ENCODE results near the gene AFDN. TPM values are rescaled to one million over a fixed set of nuclear protein-coding genes. Genes with fewer than 3 reads are reported as not detected.

The AFDN gene
- total RNA-seq, 1 donor from 2014 or later: 98.2 TPM

DNA sequence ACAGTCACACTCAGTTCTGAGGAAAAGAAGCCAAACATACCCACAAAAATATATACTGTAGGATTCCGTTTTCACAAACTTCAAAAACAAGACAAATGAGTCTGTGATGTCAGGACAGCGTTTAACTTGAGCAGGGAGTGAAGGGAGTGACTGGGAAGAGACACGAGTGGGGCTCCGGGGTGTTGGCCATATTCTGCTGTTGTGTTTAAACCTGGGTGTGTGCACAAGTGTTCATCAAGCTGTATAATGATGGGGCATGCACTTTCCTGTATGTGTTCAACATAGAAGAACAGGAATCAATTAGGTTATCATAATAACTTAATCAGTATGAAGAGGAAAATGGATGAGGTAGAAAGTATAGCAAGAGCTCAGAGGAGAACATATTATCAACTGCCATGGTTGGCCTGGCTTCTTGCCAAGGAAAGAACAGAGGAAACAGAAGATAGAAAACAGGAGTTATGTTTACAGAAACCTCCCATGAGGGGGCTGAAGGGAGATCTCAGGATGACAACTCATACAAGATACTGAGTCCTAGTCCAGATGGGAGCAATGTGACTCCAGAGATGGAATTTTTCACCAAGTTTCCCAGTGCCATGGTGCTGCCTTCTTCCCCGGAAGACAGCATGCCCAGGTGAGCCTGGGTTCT lies 15.1 kb upstream of the AFDN start:
- peak in 1 of 2 donors; percentile 47 for DNase-seq (ENCODE audit: low read depth in 2 of 2)

DNA sequence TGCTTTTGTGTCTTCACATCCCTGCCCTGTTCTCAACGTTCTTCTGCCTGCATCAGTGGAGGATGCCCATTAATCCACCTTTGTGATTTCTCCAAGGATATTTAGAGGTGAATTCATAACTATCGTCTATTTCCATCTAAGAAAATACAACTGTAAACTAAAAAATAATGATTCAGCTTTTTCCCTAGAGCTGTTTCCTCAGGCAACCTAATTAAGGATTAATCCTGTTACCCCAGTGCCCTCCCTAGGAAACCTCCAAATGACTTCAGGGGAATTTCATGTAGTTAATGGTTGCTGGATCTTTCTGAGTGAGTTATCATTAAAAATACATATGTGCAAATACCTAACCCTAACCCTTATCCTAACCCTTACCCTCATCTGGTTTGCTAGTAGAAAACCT lies 14.6 kb upstream of the AFDN start:
- DNase-seq (ENCODE audit: low read depth in 2 of 2): no peak

GRCh38 chr6:167815296-167815980 lies 11.3 kb upstream of the AFDN start:
- DNase-seq (ENCODE audit: low read depth in 2 of 2): peak in 1 of 2 donors; percentile 45

DNA sequence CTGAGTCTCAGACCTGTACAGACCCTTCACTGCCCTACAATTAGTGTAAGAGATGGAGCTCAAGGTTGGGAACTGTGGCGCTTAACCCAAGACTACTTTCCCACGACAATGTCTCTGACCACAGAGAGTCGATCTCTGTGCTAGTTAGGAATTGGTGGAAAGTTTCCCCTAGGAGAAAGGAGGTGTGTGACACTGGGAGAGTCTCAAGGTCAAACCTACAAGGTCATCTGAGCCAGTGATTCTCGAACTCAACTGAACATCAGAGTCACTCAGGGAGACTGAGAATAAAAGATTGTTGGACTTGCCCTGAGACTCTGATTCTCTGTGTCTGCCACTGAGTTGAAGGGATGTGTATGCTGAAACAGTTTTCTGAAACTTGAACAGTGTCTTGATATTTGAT lies 9.7 kb upstream of the AFDN start:
- DNase-seq (ENCODE audit: low read depth in 2 of 2): no peak

- no peak for DNase-seq (ENCODE audit: low read depth in 2 of 2)
These were observed 9.0 kb upstream of the AFDN start for GRCh38 chr6:167817729-167818128.

DNA sequence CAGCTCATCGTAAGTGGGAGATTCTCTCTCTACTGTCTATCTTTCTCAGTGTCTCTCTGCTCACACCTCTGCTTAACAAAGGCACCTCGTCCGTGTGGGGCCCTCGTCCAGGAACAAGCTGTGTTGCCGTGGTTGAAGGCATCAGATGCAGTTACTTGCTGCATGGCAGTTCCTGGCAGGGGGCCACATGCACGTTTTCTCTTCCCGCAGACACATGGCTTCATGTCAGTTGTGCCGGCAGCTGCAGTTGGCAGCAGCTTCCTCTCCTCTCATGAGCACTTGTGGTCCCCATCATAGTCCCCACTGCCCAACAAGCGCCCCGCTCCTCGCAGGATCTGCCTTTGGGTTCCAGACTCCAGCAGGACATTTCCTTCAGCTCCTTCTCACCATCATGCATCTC lies 7.1 kb upstream of the AFDN start:
- no peak for DNase-seq (ENCODE audit: low read depth in 2 of 2)

DNA sequence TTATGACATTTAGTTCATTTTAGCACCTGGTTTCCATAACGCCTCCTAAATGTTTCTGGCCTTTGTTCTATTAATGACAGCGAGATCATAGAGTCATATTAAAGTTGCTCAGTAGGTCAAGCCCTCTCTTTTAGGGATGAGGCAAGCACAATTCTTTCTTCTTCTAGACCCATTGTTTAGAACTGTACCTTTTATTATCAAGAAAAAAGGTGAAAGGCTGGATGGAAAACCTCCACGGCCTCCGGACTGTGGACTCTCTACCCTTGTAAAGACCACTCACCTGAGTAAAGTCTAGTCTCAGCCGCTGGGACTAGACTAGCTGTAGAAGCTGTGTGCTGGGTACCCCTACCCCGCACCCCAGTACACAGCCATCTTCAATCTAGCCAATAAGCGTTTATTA lies 6.0 kb upstream of the AFDN start:
- DNase-seq (ENCODE audit: low read depth in 2 of 2): no peak

GRCh38 chr6:167824591-167825331 lies 1.9 kb upstream of the AFDN start:
- DNase-seq (ENCODE audit: low read depth in 2 of 2): no peak

DNA sequence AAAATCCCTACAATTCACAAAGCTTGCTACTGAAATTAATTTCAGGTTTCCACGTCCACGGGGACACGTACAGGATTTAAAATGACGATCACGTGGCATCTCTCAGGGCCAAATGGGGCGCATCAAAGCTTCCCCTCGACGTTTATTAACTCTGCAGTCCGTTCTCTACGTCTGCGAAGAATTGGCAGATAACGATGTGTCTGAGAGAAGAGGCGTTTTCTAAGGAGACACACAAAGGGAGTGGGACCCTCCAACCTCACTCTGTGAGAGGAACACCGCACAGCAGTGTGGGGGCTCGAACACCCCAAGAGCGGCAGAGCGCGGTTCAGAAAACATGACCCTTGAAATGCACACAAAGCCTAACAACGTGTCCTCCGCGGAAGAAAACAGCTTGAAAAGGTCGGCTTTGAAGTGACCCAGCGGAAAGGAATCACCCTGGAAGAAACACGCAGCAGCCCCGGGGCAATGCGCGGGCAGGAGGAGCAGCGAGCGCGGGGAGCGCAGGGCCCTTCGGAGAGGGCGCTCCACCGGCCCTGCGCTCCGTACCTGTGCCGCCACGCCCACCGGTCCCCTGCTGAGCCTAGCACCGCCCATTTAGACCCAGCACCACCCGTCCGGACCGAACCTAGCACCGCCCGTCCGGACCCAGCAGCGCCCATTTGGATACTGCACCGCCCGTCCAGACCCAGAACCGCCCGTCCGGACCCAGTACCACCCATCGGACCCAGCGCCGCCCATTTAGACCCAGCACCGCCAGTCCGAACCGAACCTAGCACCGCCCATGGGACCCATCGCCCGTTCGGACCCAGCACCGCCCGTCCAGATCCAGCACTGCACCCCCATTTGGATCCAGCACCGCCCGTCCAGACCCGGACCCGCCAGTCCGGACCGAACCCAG lies 1.1 kb upstream of the AFDN start:
- peak in 1 of 2 donors; percentile 45 for DNase-seq (ENCODE audit: low read depth in 2 of 2)

DNA sequence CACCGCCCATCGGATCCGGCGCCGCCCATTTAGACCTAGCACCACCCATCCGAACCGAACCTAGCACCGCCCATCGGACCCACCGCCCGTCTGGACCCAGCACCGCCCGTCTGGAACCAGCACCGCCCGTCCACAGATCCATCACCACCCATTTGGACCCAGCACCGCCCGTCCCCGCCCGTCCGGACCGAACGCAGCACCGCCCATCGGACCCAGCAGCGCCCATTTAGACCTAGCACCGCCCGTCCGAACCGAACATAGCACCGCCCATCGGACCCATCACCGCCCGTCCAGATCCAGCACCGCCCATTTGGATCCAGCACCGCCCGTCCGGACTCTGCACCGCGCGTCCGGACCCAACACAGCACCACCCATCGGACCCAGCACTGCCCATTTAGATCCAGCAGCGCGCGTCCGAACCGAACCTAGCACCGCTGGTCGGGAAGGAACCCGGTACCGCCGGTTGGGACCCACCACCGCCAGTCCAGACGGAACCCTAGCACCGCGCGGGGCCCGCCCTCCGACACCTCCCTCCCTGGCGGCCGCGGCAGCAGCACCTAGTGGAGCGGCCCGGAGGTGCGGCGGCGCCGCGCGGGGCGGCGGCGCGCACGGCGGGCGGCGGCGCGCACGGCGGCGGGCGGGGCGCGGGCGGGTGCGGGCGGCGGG lies 348 bp upstream of the AFDN start:
- peak in 1 of 2 donors; percentile 64 for DNase-seq (ENCODE audit: low read depth in 2 of 2)

DNA sequence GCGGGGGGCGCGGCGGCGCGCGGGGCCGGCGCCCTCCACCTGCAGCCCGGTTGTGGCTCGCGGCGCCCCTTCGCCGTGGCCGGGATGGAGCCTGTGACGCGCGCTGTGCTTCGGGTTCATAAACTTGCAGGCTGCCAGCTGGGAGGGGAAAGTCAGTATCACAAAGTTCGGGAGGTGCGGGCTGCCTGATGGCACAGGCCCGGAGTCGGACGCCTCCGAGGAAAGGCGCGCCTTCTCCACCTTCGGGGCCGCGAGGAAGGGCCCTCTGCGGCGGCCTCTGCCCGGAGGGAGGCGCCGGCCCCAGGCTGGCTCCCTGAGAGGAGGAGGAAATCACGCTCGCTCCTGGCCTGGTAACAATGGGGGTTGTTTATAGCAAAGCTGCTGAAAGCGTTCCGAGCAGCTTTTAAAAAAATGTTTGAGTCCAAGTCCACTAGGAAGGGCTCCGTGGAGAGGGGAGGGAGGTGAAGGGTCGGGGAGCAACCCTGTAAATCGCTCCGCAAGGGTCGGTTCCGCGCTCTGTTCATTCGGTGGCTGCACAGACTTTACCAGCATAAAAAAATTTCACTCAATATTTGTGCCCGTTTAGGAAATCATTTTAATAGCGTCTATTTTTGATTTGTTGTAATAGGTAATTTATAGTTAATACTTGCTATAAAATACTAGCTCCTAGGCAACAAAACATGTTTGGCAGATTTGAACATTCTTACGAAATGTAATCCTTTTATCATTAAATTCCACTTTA lies 1.0 kb downstream of the AFDN start:
- DNase-seq (ENCODE audit: low read depth in 2 of 2): peak in 1 of 2 donors; percentile 62

DNA sequence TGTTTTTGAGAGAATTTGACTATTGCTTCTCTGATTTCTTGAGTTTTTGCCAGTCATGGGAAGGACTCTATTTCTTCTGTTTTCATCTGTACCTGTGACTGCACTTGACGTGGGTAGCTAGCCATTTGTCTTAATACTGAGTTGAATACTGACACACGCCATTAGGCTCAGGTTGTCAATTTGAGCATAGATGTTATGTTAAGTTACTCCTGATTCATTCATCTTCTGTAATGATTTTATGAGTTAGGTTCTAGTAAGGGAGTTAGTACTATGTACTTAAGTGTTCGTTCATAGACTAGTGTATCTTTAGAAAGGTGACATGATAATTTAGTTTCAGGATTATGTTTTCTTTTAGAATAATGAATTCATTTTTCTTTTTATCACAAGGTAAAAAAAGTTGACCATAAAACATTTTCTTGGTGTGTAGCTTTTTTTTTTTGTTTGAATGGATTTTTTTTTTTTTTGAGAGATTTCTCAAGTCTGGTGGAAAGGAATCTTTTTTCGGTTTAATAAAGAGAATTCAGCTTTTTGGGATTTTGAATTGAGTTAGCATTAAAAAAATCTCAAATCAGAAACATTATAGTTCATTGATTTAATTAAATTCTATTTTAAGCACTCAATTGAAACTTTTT lies 1.7 kb downstream of the AFDN start:
- DNase-seq (ENCODE audit: low read depth in 2 of 2): no peak

DNA sequence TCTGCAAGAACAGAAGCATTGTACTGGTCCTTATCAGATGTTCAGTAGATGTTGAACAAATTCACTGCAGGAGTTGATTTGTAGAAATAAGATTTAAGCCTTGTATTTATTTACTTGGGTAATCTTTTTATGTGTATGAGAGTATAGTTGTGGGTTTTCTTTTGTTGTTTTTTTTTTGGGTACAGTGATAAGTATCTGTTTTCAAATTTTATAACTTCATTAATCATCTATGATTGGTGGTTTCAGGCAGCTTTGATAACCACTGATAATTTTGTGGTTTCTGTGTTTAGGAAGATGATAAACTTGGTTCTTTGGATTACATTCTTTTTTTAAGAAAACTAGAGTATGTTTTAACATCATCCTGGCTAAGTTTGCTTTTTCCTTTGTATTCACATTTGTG lies 2.8 kb downstream of the AFDN start:
- no peak for DNase-seq (ENCODE audit: low read depth in 2 of 2)

DNA sequence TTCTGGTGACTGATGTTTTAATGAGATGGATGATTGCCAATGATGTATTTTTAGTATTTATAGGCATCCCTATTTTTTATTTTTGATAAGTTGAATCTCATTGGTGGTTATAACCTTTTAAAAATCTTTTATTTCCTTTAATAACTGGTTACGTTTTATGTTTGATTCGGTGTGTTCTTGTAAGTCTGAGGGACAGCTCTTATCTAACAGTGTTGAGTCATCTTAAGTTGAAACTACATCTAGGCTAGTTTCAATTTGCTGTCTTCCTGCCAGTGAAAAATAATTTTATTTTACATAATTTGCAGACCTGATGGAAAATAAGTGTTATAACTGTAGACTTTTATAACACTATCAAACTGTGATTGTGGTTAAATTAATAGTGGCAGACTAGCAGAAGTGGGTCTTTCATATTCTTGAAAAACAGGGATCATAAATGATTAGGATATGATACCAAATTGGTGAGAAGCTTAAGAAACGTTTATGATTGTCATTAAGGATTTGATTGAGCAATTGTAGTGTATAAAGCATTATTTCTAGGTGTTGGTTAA lies 4.6 kb downstream of the AFDN start:
- no peak for DNase-seq (ENCODE audit: low read depth in 2 of 2)

- no peak for DNase-seq (ENCODE audit: low read depth in 2 of 2)
These were observed 6.0 kb downstream of the AFDN start for GRCh38 chr6:167832497-167833395.

- DNase-seq (ENCODE audit: low read depth in 2 of 2): no peak
These were observed 6.7 kb downstream of the AFDN start for GRCh38 chr6:167833396-167833763.

DNA sequence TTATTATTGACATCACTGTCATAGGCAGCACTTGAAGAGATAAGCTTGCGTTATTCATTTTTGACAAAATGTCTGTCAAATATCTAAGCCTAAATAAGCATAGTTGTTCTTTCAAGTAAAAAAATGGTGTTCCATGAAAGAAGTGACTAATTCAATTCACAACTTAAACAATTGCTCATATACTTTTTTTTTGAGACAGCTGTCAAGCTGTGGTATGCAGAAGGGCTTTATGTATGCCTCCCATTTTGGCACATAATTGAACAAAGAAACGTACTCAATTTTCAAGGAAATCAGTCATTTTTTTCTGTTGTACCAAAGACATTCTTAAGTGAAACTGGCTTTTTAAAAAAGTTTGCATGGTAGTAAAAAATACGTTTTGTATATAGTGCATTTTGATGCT lies 8.5 kb downstream of the AFDN start:
- DNase-seq (ENCODE audit: low read depth in 2 of 2): no peak

GRCh38 chr6:167836721-167837120 lies 10.0 kb downstream of the AFDN start:
- DNase-seq (ENCODE audit: low read depth in 2 of 2): no peak
